ENCODE data around the gene ZP1. TPM values are rescaled to one million over a fixed set of nuclear protein-coding genes. Genes with fewer than 3 reads are reported as not detected.

ZP1 gene
- total and polyA plus RNA-seq, 2 experiments from 2014 or later = not detected

- Mint-ChIP-seq H3K27ac (peak overlapping the region; percentile 92), H3K4me1 (peaks cover 16% of the 10 kb centered on the region), H3K27me3 (ENCODE audit: insufficient read depth, low read depth, poor library complexity) (no peaks in the 10 kb centered on the region), H3K4me3 (peak overlapping the region; percentile 77), H3K36me3 (ENCODE audit: low read depth) (peaks cover 37% of the 10 kb centered on the region), H3K9me3 (no peaks in the 10 kb centered on the region)
- no peak for TF ChIP-seq ETS1 (IDR thresholded peaks at IDR 0.05)
- no peak for TF ChIP-seq POLR2AphosphoS5 (IDR thresholded peaks at IDR 0.05; ENCODE audit: low read depth)
- no peak for TF ChIP-seq REST (IDR thresholded peaks at IDR 0.05; ENCODE audit: unreplicated experiment)
- TF ChIP-seq CREB1 (CRISPR knock-in tag; IDR thresholded peaks at IDR 0.05; ENCODE audit: low read depth) = no peak
- no peak for TF ChIP-seq EZH2phosphoT487 (IDR thresholded peaks at IDR 0.05; ENCODE audit: unreplicated experiment)
- TF ChIP-seq NANOG (IDR thresholded peaks at IDR 0.05; ENCODE audit: borderline replicate concordance) = no peak
- TF ChIP-seq ZNF114 (CRISPR knock-in tag; IDR thresholded peaks at IDR 0.05) = no peak
- TF ChIP-seq EZH2 (IDR thresholded peaks at IDR 0.05; ENCODE audit: low read depth, unreplicated experiment) = no peak
- no peak for TF ChIP-seq CTCF (conservative IDR thresholded peaks at IDR 0.05; ENCODE audit: low read depth in 2 of 2)
- no peak for TF ChIP-seq ZNF462 (CRISPR knock-in tag; IDR thresholded peaks at IDR 0.05)
- no peak for TF ChIP-seq STAT1 (IDR thresholded peaks at IDR 0.05; ENCODE audit: unreplicated experiment)
- no peak for TF ChIP-seq JUNB (IDR thresholded peaks at IDR 0.05; ENCODE audit: unreplicated experiment)
- no peak for ATAC-seq
- Histone ChIP-seq H3K4me3 (peak overlapping the region; percentile 86), H3K27me3 (ENCODE audit: insufficient read depth) (no peaks in the 10 kb centered on the region), H2AFZ (no peak overlapping the region), H3K9me2 (ENCODE audit: insufficient read depth) (no peaks in the 10 kb centered on the region), H3F3A (replicated peaks; ENCODE audit: low read depth) (peaks cover 5% of the 10 kb centered on the region; the same call in 1 of the 2 replicates), H3K4me2 (peak overlapping the region; percentile 98), H3K27ac (ENCODE audit: low read depth) (no peak overlapping the region), H3K79me2 (replicated peaks; ENCODE audit: insufficient read depth) (peaks cover 38% of the 10 kb centered on the region), H3K36me3 (ENCODE audit: insufficient read depth) (peaks cover 9% of the 10 kb centered on the region), H4K20me1 (replicated peaks; ENCODE audit: insufficient read depth) (peaks cover 28% of the 10 kb centered on the region), H3K4me1 (ENCODE audit: insufficient read depth) (peaks cover 12% of the 10 kb centered on the region)
- DNase-seq (ENCODE audit: low spot score) = no peak
Measured at GRCh38 chr11:60905047-60905446, 37.7 kb downstream of the ZP1 start.

All from GM23338 (cell line).